Stomach (tissue), 19 donors: ENCODE data around the gene DUX4. TPM values are rescaled to one million over a fixed set of nuclear protein-coding genes. Genes with fewer than 3 reads are reported as not detected.
"Not testable (repeated sequence)": the region's sequence is repeated elsewhere in the genome, so short reads cannot be mapped to it uniquely, and the experiment has no call there.

ENCODE experiments used
- DNase-seq, 2 donors: peaks; one replicate each; pipeline versions ENCODE4 v3.0.0 to v3.0.0-alpha.2; 2013 to 2019
- H3K27ac ChIP-seq, 5 donors: fragments of 200-600 bp in 4 of 5; sonication (generic) in 4 of 5; one replicate each; pipeline ENCODE4 v1.5.1; 2013 to 2019; ENCODE audit warnings: mild to moderate bottlenecking in 1 of 5, moderate library complexity in 1 of 5
- H3K27me3 ChIP-seq, 3 donors: fragments of 200-600 bp; sonication (generic); one replicate each; pipeline ENCODE4 v1.5.1; 2017 to 2019; ENCODE audit warnings: mixed run types in 1 of 3
- H3K36me3 ChIP-seq, 4 donors: fragments of 200-600 bp; sonication (generic); 1 replicate in 3 of 4; 2 replicates in 1 of 4; pipeline ENCODE4 v1.5.1; 2016 to 2019
- H3K4me1 ChIP-seq, 4 donors: fragments of 200-600 bp; sonication (generic); one replicate each; pipeline ENCODE4 v1.5.1; 2016 to 2019
- H3K4me3 ChIP-seq, 4 donors: fragments of 200-600 bp; sonication (generic) in 3 of 4; one replicate each; pipeline ENCODE4 v1.5.1; 2016 to 2019; ENCODE audit warnings: mild to moderate bottlenecking in 1 of 4
- H3K9me3 ChIP-seq, 4 donors: fragments of 200-600 bp; sonication (generic); one replicate each; pipeline ENCODE4 v1.5.1; 2016 to 2019
- WGBS, 5 donors: extraction: QIAGEN DNeasy Blood & Tissue Kit in 3 of 5; methylation state at CpG; one replicate each; pipeline versions ENCODE4 v1.1.5 to v1.1.7; 2013 to 2018; 5-methylcytosine and 5-hydroxymethylcytosine counted together
- intact Hi-C: fragments of 100-400 bp; cut with DNase I; formaldehyde crosslinking; loops from one replicate; pipeline ENCODE4 v1.15.1; 2023; ENCODE audit warnings: low total_unique reads
- long read RNA-seq, 10 donors: transcript quantifications; one replicate each; lab custom pipeline, GENCODE V29; 2026
- polyA plus RNA-seq, 3 donors: library from polyadenylated mRNA; stranded (reverse); fragments of 200-250 nt; gene quantifications; one replicate each; pipeline ENCODE4 v1.2.3, GENCODE V29; 2013
- total RNA-seq, 5 donors: library from RNA; depleted of rRNA; stranded (reverse); fragments of >200 nt; gene quantifications; one replicate each; pipeline versions ENCODE4 v1.1.0 to v1.2.3, GENCODE V29; 2014 to 2016
- donor health status: healthy with polysubstance abuse.
- donor health status: Bipolar disorder and iron deficiency.
- donor health status: healthy.

DUX4 gene
- total RNA-seq (not detected), polyA plus RNA-seq (not detected)
- long read RNA-seq, donor 1 = 0 reads
- long read RNA-seq, donor 2 = 0 reads
- long read RNA-seq, donor 3 = 0 reads
- long read RNA-seq, donor 4 = 0 reads
- long read RNA-seq, donor 5 = 0 reads
- long read RNA-seq, donor 6 = 0 reads
- long read RNA-seq, donor 7 = 0 reads
- long read RNA-seq, donor 8 = 0 reads
- long read RNA-seq, donor 9 = 0 reads
- long read RNA-seq, donor 10 = 0 reads

DNA sequence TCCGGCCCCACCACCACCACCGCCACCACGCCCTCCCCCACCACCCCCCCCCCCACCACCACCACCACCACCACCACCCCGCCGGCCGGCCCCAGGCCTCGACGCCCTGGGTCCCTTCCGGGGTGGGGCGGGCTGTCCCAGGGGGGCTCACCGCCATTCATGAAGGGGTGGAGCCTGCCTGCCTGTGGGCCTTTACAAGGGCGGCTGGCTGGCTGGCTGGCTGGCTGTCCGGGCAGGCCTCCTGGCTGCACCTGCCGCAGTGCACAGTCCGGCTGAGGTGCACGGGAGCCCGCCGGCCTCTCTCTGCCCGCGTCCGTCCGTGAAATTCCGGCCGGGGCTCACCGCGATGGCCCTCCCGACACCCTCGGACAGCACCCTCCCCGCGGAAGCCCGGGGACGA is at the start of gene DUX4:
TSS of gene DUX4 (plus strand) at position 347 of the 400 bp plus-strand sequence. CDS start at position 347, 0 bp downstream.
- H3K4me3 ChIP-seq, H3K4me1 ChIP-seq, intact Hi-C loops, DNase-seq, H3K9me3 ChIP-seq, H3K27me3 ChIP-seq, H3K27ac ChIP-seq, H3K36me3 ChIP-seq: not testable (repeated sequence)
- WGBS, 5 donors = 68 to 89% methylated on average over 10 to 19 of the region's 32 CpGs; no CpG with 5 or more reads in 3 of the 5 donors

DNA sequence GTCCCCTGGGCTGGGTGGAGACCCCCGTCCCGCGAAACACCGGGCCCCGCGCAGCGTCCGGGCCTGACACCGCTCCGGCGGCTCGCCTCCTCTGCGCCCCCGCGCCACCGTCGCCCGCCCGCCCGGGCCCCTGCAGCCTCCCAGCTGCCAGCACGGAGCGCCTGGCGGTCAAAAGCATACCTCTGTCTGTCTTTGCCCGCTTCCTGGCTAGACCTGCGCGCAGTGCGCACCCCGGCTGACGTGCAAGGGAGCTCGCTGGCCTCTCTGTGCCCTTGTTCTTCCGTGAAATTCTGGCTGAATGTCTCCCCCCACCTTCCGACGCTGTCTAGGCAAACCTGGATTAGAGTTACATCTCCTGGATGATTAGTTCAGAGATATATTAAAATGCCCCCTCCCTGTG is 1.9 kb downstream of the DUX4 start:
- intact Hi-C loops, H3K4me1 ChIP-seq, H3K4me3 ChIP-seq, H3K27me3 ChIP-seq, H3K27ac ChIP-seq, DNase-seq, H3K36me3 ChIP-seq, H3K9me3 ChIP-seq: not testable (repeated sequence)
- 51 to 87% (median 57%) methylated on average over 6 to 20 of the region's 33 CpGs for WGBS, 5 donors

DNA sequence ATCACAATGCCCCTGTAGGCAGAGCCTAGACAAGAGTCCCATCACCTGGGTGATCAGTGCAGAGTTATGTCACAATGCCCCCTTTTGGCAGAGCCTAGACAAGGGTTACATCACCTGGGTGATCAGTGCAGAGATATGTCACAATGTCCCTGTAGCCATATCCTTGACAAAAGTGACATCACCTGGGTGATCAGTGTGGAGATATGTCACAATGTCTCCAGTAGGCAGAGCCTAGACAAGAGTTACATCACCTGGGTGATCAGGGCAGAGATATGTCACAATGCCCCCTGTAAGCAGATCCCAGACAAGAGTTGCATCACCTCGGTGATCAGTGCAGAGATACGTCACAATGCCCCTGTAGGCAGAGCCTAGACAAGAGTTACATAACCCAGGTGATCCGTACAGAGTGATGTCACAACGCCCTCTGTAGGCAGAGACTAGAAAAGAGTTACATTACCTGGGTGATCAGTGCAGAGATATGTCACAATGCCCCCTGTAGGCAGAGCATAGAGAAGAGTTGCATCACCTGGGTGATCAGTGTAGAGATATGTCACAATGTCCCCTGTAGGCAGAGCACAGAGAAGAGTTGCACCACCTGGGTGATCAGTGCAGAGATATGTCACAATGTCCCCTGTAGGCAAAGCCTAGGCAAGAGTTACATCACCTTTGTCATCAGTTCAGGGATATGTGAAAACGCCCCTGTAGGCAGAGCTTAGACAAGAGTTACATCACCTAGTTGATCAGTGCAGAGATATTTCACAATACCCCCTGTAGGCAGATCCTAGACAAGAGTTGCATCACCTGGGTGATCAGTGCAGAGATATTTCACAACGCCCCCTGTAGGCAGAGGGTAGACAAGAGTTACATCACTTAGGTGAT is 4.4 kb downstream of the DUX4 start:
- H3K27me3 ChIP-seq, intact Hi-C loops, H3K4me3 ChIP-seq, H3K4me1 ChIP-seq, H3K9me3 ChIP-seq, H3K27ac ChIP-seq, H3K36me3 ChIP-seq: not testable (repeated sequence)
- WGBS, 5 donors = 36 to 52% (median 47%) methylated on average over 3 to 6 of the region's 6 CpGs
- DNase-seq = peak in 1 of 2 donors; percentile 26

DNA sequence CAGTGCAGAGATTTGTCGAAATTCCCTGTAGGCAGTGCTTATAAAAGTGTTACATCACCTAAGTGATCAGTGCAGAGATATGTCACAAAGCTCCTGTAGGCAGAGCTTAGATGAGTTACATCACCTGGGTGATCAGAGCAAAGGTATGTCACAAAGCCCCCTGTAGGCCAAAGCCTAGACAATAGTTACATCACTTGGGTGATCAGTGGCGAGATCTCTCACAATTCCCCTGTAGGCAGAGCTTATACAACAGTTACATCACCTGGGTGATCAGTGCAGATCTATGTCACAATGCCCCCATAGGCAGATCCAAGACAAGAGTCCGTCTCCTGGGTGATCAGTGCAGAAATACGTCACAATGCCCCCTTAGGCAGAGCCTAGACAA is 5.0 kb downstream of the DUX4 start:
- H3K4me3 ChIP-seq, H3K36me3 ChIP-seq, H3K27ac ChIP-seq, H3K4me1 ChIP-seq, H3K9me3 ChIP-seq, H3K27me3 ChIP-seq, intact Hi-C loops, DNase-seq: not testable (repeated sequence)
- 14 to 34% (median 29%) methylated on average over 3 to 4 of the region's 4 CpGs for WGBS, 5 donors

DNA sequence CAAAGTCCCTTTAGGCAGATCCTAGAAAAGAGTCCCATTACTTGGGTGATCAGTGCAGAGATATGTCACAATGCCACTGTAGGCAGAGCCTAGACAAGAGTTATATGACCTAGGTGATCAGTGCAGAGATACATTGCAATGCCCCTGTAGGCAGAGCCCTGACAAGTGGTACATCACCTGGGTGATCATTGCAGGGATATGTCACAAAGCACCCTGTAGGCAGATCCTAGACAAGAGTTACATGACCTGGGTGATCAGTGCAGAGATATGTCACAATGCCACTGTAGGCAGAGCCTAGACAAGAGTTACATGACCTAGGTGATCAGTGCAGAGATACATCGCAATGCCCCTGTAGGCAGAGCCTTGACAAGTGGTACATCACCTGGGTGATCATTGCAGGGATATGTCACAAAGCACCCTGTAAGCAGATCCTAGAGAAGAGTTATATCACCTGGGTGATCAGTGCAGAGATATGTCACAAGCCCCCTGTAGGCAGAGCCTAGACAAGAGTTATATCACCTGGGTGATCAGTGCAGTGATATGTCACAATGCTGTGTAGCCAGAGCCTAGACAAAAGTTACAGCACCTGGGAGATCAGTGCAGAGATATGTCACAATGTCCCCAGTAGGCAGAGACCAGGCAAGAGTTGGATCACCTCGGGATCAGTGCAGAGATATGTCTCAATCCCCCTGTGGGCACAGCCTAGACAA is 5.6 kb downstream of the DUX4 start:
- H3K4me1 ChIP-seq, DNase-seq, H3K27ac ChIP-seq, intact Hi-C loops, H3K36me3 ChIP-seq, H3K4me3 ChIP-seq, H3K9me3 ChIP-seq, H3K27me3 ChIP-seq: not testable (repeated sequence)
- WGBS, 5 donors = 24% methylated on average over 2 of the region's 2 CpGs; no CpG with 5 or more reads in 3 of the 5 donors

DNA sequence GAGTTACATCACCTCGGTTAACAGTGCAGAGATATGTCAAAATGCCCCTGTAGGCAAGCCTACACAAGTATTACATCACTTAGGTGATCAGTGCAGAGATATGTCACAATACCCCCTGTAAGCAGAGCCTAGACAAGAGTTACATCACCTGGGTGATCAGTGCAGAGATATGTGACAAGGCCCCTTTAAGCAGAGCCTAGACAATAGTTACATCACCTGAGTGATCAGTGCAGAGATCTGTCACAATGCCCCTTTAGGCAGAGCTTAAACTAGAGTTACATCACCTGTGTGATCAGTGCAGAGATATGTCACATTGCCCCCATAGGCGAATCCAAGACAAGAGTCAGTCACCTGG is 6.1 kb downstream of the DUX4 start:
- H3K9me3 ChIP-seq, H3K27me3 ChIP-seq, intact Hi-C loops, H3K4me1 ChIP-seq, H3K4me3 ChIP-seq, H3K27ac ChIP-seq, H3K36me3 ChIP-seq: not testable (repeated sequence)
- peak in 1 of 2 donors; percentile 0 for DNase-seq
- WGBS, 5 donors = 0 to 54% (median 0%) methylated on average over 1 to 2 of the region's 2 CpGs

DNA sequence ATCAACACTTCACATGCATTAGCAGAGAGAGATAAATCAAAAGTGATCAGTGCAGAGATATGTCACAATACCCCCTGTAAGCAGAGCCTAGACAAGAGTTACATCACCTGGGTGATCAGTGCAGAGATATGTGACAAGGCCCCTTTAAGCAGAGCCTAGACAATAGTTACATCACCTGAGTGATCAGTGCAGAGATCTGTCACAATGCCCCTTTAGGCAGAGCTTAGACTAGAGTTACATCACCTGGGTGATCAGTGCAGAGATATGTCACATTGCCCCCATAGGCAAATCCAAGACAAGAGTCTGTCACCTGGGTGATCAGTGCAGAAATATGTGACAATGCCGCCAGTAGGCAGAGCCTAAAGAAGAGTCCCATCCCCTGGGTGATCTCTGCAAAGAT is 7.4 kb downstream of the DUX4 start:
- H3K9me3 ChIP-seq, DNase-seq, H3K4me1 ChIP-seq, intact Hi-C loops, H3K36me3 ChIP-seq, H3K4me3 ChIP-seq, H3K27ac ChIP-seq, H3K27me3 ChIP-seq: not testable (repeated sequence)
- WGBS, 5 donors = 18 to 22% (median 19%) methylated on average over 1 of the region's 1 CpG; no CpG with 5 or more reads in 2 of the 5 donors

DNA sequence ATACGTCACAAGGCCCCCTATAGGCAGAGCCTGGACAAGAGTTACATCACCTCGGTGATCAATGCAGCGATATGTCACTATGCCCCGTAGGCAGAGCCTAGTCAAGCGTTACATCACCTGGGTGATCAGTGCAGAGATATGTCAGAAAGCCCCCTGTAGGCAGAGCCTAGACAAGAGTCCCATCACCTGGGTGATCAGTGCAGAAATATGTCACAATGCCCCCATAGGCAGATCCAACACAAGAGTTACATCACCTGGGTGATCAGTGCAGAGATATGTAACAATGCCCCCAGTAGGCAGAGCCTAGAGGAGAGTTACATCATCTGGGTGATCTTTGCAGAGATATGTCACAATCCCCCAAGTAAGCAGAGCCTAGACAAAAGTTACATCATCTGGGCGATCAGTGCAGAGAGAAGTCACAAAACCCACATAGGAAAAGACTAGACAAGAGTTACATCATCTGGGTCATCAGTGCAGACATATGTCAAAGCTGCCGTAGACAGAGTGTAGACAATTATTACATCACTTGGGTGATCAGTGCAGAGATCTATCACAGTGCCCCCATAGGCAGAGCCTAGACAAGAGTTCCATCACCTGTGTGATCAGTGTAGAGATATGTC is 8.0 kb downstream of the DUX4 start:
- H3K36me3 ChIP-seq, H3K4me3 ChIP-seq, H3K27me3 ChIP-seq, H3K27ac ChIP-seq, intact Hi-C loops, H3K4me1 ChIP-seq, H3K9me3 ChIP-seq: not testable (repeated sequence)
- no CpG with 5 or more reads among the region's 7 CpGs for WGBS, 5 donors
- DNase-seq = peak in 1 of 2 donors; percentile 28

DNA sequence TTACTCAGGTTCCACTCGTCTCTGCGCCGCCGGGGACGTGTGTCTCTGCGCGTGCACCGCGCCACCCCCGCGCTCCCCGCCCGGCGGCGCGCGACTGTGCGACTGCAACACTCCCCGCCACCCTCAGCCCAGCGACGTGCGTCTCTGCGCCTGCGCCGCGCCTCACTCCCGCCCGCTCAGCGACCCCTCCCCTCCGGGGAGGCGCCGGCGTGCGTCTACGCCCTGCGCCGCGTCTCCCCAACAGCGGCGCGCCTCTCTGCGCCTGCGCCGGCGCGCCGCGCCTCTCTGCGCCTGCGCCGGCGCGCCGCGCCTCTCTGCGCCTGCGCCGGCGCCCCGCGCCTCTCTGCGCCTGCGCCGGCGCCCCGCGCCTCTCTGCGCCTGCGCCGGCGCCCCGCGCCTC is 29.9 kb downstream of the DUX4 start:
- H3K9me3 ChIP-seq, H3K27me3 ChIP-seq, H3K27ac ChIP-seq, H3K4me1 ChIP-seq, H3K36me3 ChIP-seq, intact Hi-C loops, DNase-seq, H3K4me3 ChIP-seq: not testable (repeated sequence)
- WGBS, 5 donors = 76 to 84% (median 83%) methylated on average over 37 to 64 of the region's 73 CpGs
